Measurements from ENCODE around the gene LIMK1. TPM values are rescaled to one million over a fixed set of nuclear protein-coding genes. Genes with fewer than 3 reads are reported as not detected.

LIMK1 gene
- polyA plus RNA-seq (2011; rRNA removed) (17.6 and 25.3 TPM in 2 replicates), polyA plus RNA-seq (2017; fragmentation: RNase III; extraction: RNeasy Plus Mini Kit Qiagen cat#74134 plus additional on column Dnase treatment) (28.9 to 31.8 TPM (median 28.9 TPM) in 3 replicates), polyA minus RNA-seq (2011; rRNA and poly(A)+ RNA removed) (42.1 and 48.2 TPM in 2 replicates)
- 34.8 and 39.1 TPM in 2 replicates for polyA plus RNA-seq (2012; cell fraction: cytosol; rRNA removed)
- 63.4 and 82.0 TPM in 2 replicates for polyA plus RNA-seq (2012; cell fraction: nucleus; rRNA removed)

- Histone ChIP-seq H3K27ac (peak within 1 kb of the TSS; percentile 97 to 99), H3K4me1 (peaks cover 27% of the 10 kb centered on the region), H3K9me3 (no peaks in the 10 kb centered on the region), H3K4me3 (peak within 1 kb of the TSS; percentile 85), H3K4me2 (peak within 1 kb of the TSS; percentile 99)
- ChIA-PET POLR2A (interaction anchor here (0.9 to 1.5 kb wide), 2 partner anchors 11 to 91 kb away, joined by 7 to 8 read pairs; partner anchors contain the start of gene EIF4H), CTCF (interaction anchor here (0.9 to 2.3 kb wide), 6 partner anchors 15 to 318 kb away, joined by 3 to 9 read pairs (median 3); no protein-coding TSS in a partner anchor)
- TF ChIP-seq HDAC2 (IDR thresholded peaks at IDR 0.05) (no peak), MYC (IDR thresholded peaks at IDR 0.05; ENCODE audit: borderline replicate concordance, low read length) (no peak), RFX5 (IDR thresholded peaks at IDR 0.05) (no peak), POLR2A (IDR thresholded peaks at IDR 0.05; ENCODE audit: low read length) (peak; percentile 64), E2F6 (IDR thresholded peaks at IDR 0.05; ENCODE audit: borderline replicate concordance, low read depth) (peak; percentile 42; the same call in 1 of the 2 replicates)
- FAIRE-seq (no peak), DNase-seq (ENCODE audit: low read depth in 1 of 2, low spot score in 1 of 2) (peak; percentile 75 to 85), ATAC-seq (peak; percentile 59 to 69)
- WGBS (ENCODE audit: missing lambda C conversion rate) = 81% methylated on average over 9 of the region's 71 CpGs
These were observed at the start of gene LIMK1 for GRCh38 chr7:74083117-74083876. Gene LIMK1 (plus strand): TSS chr7:74083804. CDS start chr7:74083991, 187 bp downstream.

GRCh38 chr7:74037609-74038008, 46.0 kb upstream of the LIMK1 start:
- ChIA-PET CTCF (interaction anchor here (0.6 to 8.2 kb wide), 7 partner anchors 10 to 364 kb away, joined by 3 to 93 read pairs (median 4); partner anchors contain the start of gene ELN), POLR2A (no interaction called here)
- Histone ChIP-seq H3K4me1 (no peaks in the 10 kb centered on the region), H3K4me3 (no peak overlapping the region), H3K9me3 (no peaks in the 10 kb centered on the region), H3K4me2 (no peak overlapping the region), H3K27ac (no peak overlapping the region)
- 68% methylated on average over 8 of the region's 8 CpGs for WGBS (ENCODE audit: missing lambda C conversion rate)
- ATAC-seq (peak in 1 of 2 experiments; percentile 26; a peak in 2 of 6 replicates), DNase-seq (ENCODE audit: low read depth in 1 of 2, low spot score in 1 of 2) (no peak), FAIRE-seq (no peak)
- no peak for TF ChIP-seq RAD21 (conservative IDR thresholded peaks at IDR 0.05 in 1 of 2, IDR thresholded peaks at IDR 0.05 in 1 of 2)
- TF ChIP-seq HES2 (IDR thresholded peaks at IDR 0.05) = no peak
- TF ChIP-seq TFCP2L1 (CRISPR knock-in tag; IDR thresholded peaks at IDR 0.05) = no peak
- TF ChIP-seq CHD4 (IDR thresholded peaks at IDR 0.05; ENCODE audit: borderline replicate concordance) = no peak
- TF ChIP-seq RARB (CRISPR knock-in tag; IDR thresholded peaks at IDR 0.05) = no peak
- no peak for TF ChIP-seq ZSCAN20 (CRISPR knock-in tag; IDR thresholded peaks at IDR 0.05)
- TF ChIP-seq MYC (IDR thresholded peaks at IDR 0.05; ENCODE audit: borderline replicate concordance, low read length) = no peak
- no peak for TF ChIP-seq FOXS1 (CRISPR knock-in tag; IDR thresholded peaks at IDR 0.05)
- TF ChIP-seq MAFK (IDR thresholded peaks at IDR 0.05; ENCODE audit: partially characterized antibody) = no peak
- no peak for TF ChIP-seq POLR2A (IDR thresholded peaks at IDR 0.05; ENCODE audit: low read length)
- TF ChIP-seq ZFP36 (IDR thresholded peaks at IDR 0.05; ENCODE audit: borderline replicate concordance, partially characterized antibody) = no peak
- no peak for TF ChIP-seq CEBPB (IDR thresholded peaks at IDR 0.05)
- TF ChIP-seq JUN (IDR thresholded peaks at IDR 0.05) = no peak
- TF ChIP-seq HDAC2 (IDR thresholded peaks at IDR 0.05) = no peak
- TF ChIP-seq NPAS2 (CRISPR knock-in tag; IDR thresholded peaks at IDR 0.05; ENCODE audit: borderline replicate concordance) = no peak
- no peak for TF ChIP-seq BHLHE40 (IDR thresholded peaks at IDR 0.05; ENCODE audit: low read depth, low read length)
- TF ChIP-seq MAX (IDR thresholded peaks at IDR 0.05) = no peak
- TF ChIP-seq HOXA7 (CRISPR knock-in tag; IDR thresholded peaks at IDR 0.05) = no peak
- no peak for TF ChIP-seq GATA3 (IDR thresholded peaks at IDR 0.05; ENCODE audit: borderline replicate concordance)
- TF ChIP-seq ZNF302 (CRISPR knock-in tag; IDR thresholded peaks at IDR 0.05) = no peak
